Activated naive CD8-positive, alpha-beta T cell treated with anti-CD3 and anti-CD28 coated beads for 36 hours (primary cell): ENCODE results near the gene CLIC6. TPM values are rescaled to one million over a fixed set of nuclear protein-coding genes. Genes with fewer than 3 reads are reported as not detected.
"Not testable (repeated sequence)": the region's sequence is repeated elsewhere in the genome, so short reads cannot be mapped to it uniquely, and the experiment has no call there.

Experiments used
- DNase-seq: peaks from one replicate; pipeline ENCODE4 v3.0.0; 2021
- H3K27ac Mint-ChIP-seq: one replicate; pipeline ENCODE4 v1.8.0; 2022; ENCODE audit warnings: mild to moderate bottlenecking, moderate library complexity, mixed read lengths
- H3K27me3 Mint-ChIP-seq: one replicate; pipeline ENCODE4 v1.8.0; 2022; ENCODE audit warnings: mild to moderate bottlenecking, mixed read lengths
- H3K36me3 Mint-ChIP-seq: one replicate; pipeline ENCODE4 v1.8.0; 2021; ENCODE audit warnings: mild to moderate bottlenecking, mixed read lengths
- H3K4me1 Mint-ChIP-seq: one replicate; pipeline ENCODE4 v1.8.0; 2021; ENCODE audit warnings: mixed read lengths
- H3K4me3 Mint-ChIP-seq: one replicate; pipeline ENCODE4 v1.8.0; 2022; ENCODE audit warnings: mild to moderate bottlenecking, moderate library complexity, mixed read lengths
- H3K9me3 Mint-ChIP-seq: one replicate; pipeline ENCODE4 v1.8.0; 2022; ENCODE audit warnings: mixed read lengths
- total RNA-seq, 2 experiments: library from RNA; stranded (reverse); gene quantifications; one replicate each; pipeline ENCODE4 v1.2.3, GENCODE V29; 2021

The CLIC6 gene
- total RNA-seq, 2 experiments from 2014 or later: 0.66 to 0.78 TPM

DNA sequence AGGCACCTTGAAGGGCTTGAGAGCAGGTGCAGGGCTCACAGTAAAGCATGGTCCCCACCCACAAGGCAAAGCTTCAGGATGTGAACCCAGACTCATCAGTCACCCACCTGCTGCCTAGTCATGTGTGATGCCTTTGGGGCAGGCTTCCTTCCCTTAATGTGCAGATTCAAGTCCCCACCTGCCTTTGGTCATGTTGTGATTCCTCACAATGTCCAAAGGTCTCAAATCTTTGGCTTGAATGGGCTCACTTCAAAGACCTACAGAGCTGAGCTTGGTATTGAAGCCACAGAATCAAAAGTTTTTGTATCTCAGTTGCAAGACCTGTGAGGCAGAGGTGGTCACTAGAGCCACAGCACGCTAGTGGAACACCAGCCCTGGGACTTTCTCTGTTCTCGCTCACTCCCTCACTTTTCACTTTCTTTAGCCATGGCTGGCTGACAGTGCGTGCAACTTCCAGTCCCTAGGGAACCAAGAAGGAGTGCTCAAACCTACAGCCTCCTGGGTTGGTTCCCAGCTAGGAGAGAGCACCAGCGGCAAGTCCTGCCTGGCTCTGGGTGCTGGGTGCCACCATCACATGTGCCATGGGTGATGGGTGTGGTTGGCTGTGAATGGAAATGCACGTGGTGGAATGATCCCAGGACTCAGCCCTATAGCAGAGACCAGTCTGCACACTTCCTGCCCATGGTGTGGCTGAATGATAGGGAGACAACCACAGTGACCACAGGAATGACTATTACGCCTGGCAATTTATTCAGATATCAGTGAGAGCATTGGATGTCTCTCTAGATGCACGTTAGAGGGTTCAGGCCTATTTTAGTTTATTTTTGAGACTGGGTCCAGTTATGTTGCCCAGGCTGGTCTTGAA lies 26.4 kb upstream of the CLIC6 start:
- no peaks in the 10 kb centered on the region for H3K36me3 Mint-ChIP-seq
- H3K27ac Mint-ChIP-seq: no peak overlapping the region
- H3K4me3 Mint-ChIP-seq: no peak overlapping the region
- H3K4me1 Mint-ChIP-seq: peaks cover 21% of the 10 kb centered on the region
- H3K9me3 Mint-ChIP-seq: no peaks in the 10 kb centered on the region
- H3K27me3 Mint-ChIP-seq: no peaks in the 10 kb centered on the region
- no peak for DNase-seq

DNA sequence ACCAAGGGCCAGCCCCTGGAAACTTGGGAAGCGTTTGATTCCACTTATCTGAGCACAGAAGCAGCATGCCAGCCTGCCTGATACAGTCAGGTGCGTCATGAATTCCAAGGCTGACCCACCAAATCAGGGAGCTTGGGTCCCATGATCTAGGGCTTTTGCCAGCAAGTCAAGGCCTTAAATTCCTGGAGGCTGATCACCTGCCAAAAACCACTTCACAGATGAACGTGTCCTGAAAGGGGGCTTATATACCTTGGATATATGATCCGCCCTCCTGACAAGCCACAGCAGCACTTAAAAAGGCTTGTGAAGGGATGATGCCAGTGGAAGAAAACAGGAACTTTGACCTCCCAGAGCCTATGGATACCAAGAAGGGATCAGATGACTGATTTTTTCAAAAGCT lies 24.0 kb upstream of the CLIC6 start:
- Mint-ChIP-seq H3K27me3 (peaks cover 8% of the 10 kb centered on the region), H3K27ac (no peak overlapping the region), H3K36me3 (no peaks in the 10 kb centered on the region), H3K9me3 (no peaks in the 10 kb centered on the region), H3K4me3 (no peak overlapping the region), H3K4me1 (peaks cover 15% of the 10 kb centered on the region)
- DNase-seq: no peak

DNA sequence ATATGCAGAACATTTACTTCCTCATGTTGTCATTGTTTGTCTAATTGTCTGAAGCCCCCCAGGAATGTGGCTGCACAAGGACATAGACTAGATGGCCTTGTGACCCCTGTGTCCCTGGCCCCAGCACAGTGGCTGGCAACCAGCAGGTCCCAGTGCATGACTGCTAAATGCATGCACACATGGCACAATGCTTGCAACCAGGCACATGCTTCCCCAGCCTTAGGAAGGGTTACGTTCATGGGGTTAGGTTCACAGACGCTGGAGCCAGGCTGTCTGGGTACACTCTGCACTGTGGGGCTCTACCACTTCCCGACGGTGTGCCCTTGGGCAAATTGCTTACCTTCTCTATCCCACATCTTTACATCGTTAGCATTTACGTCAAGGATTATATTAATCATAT lies 21.2 kb upstream of the CLIC6 start:
- Mint-ChIP-seq H3K27me3 (peaks cover 20% of the 10 kb centered on the region), H3K4me3 (no peak overlapping the region), H3K36me3 (no peaks in the 10 kb centered on the region), H3K4me1 (peaks cover 2% of the 10 kb centered on the region), H3K9me3 (peaks cover 2% of the 10 kb centered on the region), H3K27ac (no peak overlapping the region)
- no peak for DNase-seq

DNA sequence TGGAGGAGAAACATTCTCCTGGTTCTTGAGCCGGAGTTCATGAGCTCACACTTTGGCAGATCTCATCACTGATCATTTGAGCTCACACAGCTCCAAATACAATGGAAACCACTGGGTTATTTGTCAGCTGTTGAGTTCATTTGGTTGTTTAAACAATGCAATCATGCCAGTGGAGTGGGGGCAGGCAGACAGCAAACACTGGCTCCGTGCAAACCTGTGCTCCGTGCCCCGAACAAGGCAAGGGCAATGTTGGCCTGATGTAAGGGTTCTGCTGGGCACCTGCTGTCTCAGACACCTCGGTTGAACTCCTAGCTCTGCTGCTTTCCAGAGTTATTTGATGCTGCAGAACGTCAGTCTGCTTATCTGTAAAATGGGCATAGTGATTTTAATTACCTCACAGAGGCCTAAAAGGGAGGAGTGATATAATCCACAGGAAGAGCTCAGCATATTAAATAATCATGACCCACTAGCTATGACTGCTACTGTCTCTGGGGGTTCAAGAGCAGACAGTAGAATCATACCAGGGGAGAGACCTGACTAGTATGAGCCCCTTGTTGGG lies 20.0 kb upstream of the CLIC6 start:
- no peaks in the 10 kb centered on the region for H3K4me1 Mint-ChIP-seq
- peaks cover 29% of the 10 kb centered on the region for H3K27me3 Mint-ChIP-seq
- no peak overlapping the region for H3K27ac Mint-ChIP-seq
- DNase-seq: no peak
- no peak overlapping the region for H3K4me3 Mint-ChIP-seq
- no peaks in the 10 kb centered on the region for H3K36me3 Mint-ChIP-seq
- H3K9me3 Mint-ChIP-seq: peaks cover 2% of the 10 kb centered on the region

DNA sequence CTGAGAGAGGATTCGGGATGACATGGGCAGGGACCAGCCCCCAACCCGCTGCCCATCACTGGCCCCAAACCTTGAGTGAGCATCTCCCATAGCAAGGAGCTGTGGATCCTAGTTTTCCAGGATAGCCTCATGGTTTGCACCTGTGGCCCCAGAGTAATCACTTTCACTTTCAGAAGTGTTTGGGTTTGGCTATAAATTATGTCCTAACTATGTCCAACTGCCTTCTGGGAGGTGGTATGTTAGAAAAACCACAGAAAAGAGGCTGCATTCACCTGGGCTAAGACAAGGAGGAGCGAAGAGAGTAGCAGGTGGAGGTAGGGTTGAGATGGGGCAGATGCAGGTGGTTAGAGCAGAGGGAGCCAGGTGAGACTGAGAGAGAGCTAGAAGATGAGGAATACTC lies 19.4 kb upstream of the CLIC6 start:
- H3K4me3 Mint-ChIP-seq: no peak overlapping the region
- no peaks in the 10 kb centered on the region for H3K36me3 Mint-ChIP-seq
- peaks cover 2% of the 10 kb centered on the region for H3K9me3 Mint-ChIP-seq
- DNase-seq: no peak
- H3K4me1 Mint-ChIP-seq: no peaks in the 10 kb centered on the region
- H3K27ac Mint-ChIP-seq: no peak overlapping the region
- peaks cover 31% of the 10 kb centered on the region for H3K27me3 Mint-ChIP-seq

DNA sequence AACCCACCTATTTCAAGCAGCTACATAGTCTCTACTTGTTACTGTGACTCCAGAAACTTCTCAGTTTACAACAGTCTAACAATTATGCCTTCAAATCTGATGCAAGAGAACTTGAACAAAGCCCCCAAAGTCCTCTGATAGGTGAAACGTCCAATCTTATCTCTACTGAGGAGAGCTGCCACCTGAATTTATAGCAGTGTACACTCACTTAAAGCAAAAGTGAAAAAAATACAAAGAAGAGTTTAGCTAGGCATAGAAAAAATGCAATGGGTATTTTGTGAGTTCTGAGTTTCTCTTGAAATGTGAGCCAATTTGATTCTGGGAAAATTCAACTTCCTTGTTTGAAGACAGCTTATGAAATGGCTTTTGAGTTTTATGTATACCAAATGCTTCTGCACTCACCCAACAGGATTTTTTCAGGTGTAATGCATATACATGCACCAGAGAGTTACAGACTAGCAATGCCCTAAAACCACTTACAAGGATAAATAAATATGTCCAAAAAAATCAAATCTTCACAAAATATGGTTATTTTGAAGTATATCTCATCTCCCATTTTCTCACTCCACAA lies 17.8 kb upstream of the CLIC6 start:
- no peak for DNase-seq
- Mint-ChIP-seq H3K36me3 (no peaks in the 10 kb centered on the region), H3K9me3 (peaks cover 2% of the 10 kb centered on the region), H3K4me1 (no peaks in the 10 kb centered on the region), H3K4me3 (no peak overlapping the region), H3K27me3 (peaks cover 39% of the 10 kb centered on the region), H3K27ac (no peak overlapping the region)

DNA sequence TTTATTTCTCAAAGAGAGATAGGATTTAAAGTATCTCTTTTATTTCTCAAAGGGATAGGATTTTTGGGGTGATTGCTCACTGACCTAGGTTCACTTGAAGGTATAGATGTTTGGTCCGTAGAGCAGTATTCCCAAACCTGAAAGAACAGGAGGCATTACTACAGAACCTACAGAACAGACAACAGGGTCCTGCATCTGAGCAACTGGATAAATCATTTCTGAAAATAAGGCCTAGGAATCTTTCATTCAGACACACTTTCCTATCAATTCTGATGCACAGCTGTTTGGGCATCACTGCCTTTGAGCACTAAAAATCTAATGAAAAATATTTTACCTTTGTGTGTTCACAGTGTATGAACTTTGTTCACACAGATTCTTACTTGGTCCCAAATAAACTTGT lies 17.2 kb upstream of the CLIC6 start:
- Mint-ChIP-seq H3K9me3 (peaks cover 2% of the 10 kb centered on the region), H3K4me1 (no peaks in the 10 kb centered on the region), H3K4me3 (no peak overlapping the region), H3K27ac (no peak overlapping the region), H3K36me3 (no peaks in the 10 kb centered on the region), H3K27me3 (peaks cover 46% of the 10 kb centered on the region)
- no peak for DNase-seq

DNA sequence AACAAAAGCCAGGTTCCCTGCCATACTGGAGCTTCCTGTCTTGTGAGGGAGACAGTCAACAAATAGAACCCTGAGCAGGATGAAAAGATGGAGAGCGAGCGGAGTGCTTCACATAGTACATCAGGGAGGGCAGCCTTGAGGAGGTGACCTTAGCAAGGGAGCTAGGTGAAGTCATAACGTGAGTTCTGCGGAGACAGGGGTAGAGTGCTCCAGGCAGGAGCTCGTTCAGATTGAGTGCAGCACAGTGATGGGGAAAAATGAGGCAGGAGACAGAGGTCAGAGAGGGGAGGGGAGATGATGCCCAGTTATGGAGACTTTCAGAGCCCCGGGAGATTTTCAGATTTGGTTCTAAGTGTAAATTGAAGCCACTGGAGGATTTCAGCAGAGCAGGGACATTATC lies 15.3 kb upstream of the CLIC6 start:
- no peak for DNase-seq
- peaks cover 52% of the 10 kb centered on the region for H3K27me3 Mint-ChIP-seq

DNA sequence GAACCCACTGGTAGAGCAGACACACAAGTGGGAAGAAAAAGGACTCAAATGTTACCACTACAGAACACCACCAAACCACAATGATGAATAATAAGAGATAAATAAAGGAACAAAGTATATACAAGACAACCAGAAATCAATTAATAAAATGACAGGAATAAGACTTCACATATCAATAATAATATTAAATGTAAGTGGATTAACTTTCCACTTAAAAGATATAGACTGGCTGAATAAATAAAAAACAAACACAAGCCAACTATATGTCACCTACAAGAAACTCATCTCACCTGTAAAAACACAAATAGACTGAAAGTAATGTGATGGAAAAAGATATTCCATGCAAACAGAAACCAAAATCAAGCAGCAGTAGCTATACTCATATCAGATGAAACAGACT lies 6.9 kb upstream of the CLIC6 start:
- Mint-ChIP-seq H3K9me3 (peaks cover 23% of the 10 kb centered on the region), H3K4me1 (no peaks in the 10 kb centered on the region), H3K4me3 (no peak overlapping the region), H3K27me3 (peaks cover 31% of the 10 kb centered on the region), H3K36me3 (peaks cover 2% of the 10 kb centered on the region), H3K27ac (no peak overlapping the region)
- DNase-seq: no peak

More for the DNA sequence above, 15.3 kb upstream of the CLIC6 start:
- no peaks in the 10 kb centered on the region for H3K36me3 Mint-ChIP-seq
- no peak overlapping the region for H3K4me3 Mint-ChIP-seq
- no peak overlapping the region for H3K27ac Mint-ChIP-seq
- peaks cover 2% of the 10 kb centered on the region for H3K9me3 Mint-ChIP-seq
- no peaks in the 10 kb centered on the region for H3K4me1 Mint-ChIP-seq

DNA sequence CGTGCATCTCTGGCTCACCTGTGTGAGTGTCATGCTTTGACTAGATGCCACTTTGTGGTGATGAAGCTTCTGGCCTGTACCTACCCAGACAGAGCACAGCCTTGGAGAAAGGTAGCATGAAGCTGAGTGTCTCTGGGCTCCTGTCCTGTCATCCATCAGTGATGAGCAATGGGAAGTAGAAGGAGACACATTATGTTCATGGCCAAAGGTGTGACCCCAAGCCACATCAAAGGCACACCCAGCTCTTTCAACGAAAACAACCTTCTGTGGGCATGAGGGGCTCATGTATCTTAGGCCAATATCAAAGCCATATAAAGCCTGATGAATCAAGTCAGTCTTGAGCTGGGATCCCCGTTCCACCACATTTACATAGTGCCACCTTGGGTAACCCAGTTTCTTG lies 1.0 kb upstream of the CLIC6 start:
- peak; percentile 4 for DNase-seq
- no peak overlapping the region for H3K27ac Mint-ChIP-seq
- H3K9me3 Mint-ChIP-seq: no peaks in the 10 kb centered on the region
- no peaks in the 10 kb centered on the region for H3K36me3 Mint-ChIP-seq
- peaks cover 7% of the 10 kb centered on the region for H3K4me1 Mint-ChIP-seq
- H3K27me3 Mint-ChIP-seq: peaks cover 52% of the 10 kb centered on the region
- H3K4me3 Mint-ChIP-seq: no peak overlapping the region

DNA sequence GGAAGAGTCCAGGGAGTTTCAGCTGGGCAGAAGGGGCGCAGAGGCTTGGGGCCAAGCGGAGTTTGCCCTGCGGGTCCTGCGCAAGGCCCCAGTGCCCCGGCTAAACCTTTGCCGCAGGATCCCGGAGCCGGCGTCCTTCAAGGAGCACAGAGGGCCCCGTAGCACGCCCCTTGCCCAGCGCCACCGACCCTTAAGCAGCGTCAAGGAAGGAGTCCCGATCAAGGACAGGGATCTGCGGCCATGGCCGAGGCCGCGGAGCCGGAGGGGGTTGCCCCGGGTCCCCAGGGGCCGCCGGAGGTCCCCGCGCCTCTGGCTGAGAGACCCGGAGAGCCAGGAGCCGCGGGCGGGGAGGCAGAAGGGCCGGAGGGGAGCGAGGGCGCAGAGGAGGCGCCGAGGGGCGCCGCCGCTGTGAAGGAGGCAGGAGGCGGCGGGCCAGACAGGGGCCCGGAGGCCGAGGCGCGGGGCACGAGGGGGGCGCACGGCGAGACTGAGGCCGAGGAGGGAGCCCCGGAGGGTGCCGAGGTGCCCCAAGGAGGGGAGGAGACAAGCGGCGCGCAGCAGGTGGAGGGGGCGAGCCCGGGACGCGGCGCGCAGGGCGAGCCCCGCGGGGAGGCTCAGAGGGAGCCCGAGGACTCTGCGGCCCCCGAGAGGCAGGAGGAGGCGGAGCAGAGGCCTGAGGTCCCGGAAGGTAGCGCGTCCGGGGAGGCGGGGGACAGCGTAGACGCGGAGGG lies 520 bp downstream of the CLIC6 start:
- DNase-seq: peak; percentile 46
- H3K36me3 Mint-ChIP-seq: no peaks in the 10 kb centered on the region
- peaks cover 7% of the 10 kb centered on the region for H3K4me1 Mint-ChIP-seq
- peaks cover 62% of the 10 kb centered on the region for H3K27me3 Mint-ChIP-seq
- peak overlapping the region; percentile 62 for H3K4me3 Mint-ChIP-seq
- H3K9me3 Mint-ChIP-seq: no peaks in the 10 kb centered on the region
- H3K27ac Mint-ChIP-seq: no peak overlapping the region

DNA sequence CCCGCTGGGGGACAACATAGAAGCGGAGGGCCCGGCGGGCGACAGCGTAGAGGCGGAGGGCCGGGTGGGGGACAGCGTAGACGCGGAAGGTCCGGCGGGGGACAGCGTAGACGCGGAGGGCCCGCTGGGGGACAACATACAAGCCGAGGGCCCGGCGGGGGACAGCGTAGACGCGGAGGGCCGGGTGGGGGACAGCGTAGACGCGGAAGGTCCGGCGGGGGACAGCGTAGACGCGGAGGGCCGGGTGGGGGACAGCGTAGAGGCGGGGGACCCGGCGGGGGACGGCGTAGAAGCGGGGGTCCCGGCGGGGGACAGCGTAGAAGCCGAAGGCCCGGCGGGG lies 1.1 kb downstream of the CLIC6 start:
- H3K36me3 Mint-ChIP-seq, H3K27ac Mint-ChIP-seq, H3K4me1 Mint-ChIP-seq, DNase-seq, H3K9me3 Mint-ChIP-seq: not testable (repeated sequence)
- H3K4me3 Mint-ChIP-seq: peak overlapping the region; percentile 62
- peaks cover 66% of the 10 kb centered on the region for H3K27me3 Mint-ChIP-seq

DNA sequence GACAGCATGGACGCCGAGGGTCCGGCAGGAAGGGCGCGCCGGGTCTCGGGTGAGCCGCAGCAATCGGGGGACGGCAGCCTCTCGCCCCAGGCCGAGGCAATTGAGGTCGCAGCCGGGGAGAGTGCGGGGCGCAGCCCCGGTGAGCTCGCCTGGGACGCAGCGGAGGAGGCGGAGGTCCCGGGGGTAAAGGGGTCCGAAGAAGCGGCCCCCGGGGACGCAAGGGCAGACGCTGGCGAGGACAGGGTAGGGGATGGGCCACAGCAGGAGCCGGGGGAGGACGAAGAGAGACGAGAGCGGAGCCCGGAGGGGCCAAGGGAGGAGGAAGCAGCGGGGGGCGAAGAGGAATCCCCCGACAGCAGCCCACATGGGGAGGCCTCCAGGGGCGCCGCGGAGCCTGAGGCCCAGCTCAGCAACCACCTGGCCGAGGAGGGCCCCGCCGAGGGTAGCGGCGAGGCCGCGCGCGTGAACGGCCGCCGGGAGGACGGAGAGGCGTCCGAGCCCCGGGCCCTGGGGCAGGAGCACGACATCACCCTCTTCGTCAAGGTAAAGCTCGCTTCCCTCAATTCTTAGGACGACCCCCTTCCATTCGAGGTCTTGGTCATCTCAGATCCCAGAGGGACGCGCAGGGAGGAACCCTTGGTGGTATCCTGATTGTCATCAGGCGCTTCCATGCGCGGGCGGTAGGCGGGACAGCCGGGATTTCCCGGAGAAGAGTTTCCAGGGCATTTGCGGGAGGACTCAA lies 1.6 kb downstream of the CLIC6 start:
- Mint-ChIP-seq H3K27ac (no peak overlapping the region), H3K27me3 (peaks cover 66% of the 10 kb centered on the region), H3K4me3 (peak overlapping the region; percentile 62), H3K4me1 (peaks cover 7% of the 10 kb centered on the region), H3K36me3 (no peaks in the 10 kb centered on the region), H3K9me3 (no peaks in the 10 kb centered on the region)
- peak; percentile 26 for DNase-seq

DNA sequence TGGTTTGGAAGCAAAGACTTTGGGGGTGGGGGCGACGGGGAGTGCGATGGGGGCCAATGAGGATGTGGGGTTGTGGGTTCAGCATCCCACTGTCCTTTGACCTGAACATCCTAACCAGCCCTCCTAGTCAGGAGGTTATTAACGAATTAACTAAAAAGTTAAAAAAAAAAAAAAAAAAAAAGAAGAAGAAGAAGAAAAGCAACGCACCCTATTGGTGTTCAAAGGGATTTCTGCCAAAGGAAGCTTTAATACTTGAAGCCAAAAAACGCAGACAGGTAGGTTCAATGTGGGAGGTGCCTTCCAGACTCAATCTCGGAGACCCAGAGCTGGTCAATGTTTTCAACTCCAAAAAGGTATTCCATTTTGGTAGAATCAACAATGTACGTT lies 2.2 kb downstream of the CLIC6 start:
- Mint-ChIP-seq H3K36me3 (no peaks in the 10 kb centered on the region), H3K4me1 (peaks cover 7% of the 10 kb centered on the region), H3K27me3 (peaks cover 69% of the 10 kb centered on the region), H3K27ac (no peak overlapping the region), H3K4me3 (peak overlapping the region; percentile 38), H3K9me3 (no peaks in the 10 kb centered on the region)
- no peak for DNase-seq

DNA sequence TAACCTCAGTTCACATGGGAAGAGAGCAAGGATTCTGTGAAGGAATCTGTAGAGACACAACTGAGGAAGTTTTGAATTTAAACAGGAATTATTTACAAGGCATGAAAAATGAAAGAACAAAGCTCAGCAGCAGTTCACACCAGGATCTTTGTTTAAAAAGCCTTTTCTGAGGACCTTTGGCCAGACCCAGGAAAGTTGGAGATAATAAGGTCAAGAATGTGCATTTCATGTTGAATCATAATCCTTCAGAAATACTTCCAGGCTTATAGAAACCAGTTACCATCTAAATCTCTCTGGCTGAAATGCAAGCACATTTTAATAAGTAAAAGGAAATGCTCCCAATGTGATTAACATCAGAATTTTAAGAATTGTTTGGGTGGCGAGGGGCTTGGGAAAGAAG lies 2.7 kb downstream of the CLIC6 start:
- peaks cover 72% of the 10 kb centered on the region for H3K27me3 Mint-ChIP-seq
- no peaks in the 10 kb centered on the region for H3K9me3 Mint-ChIP-seq
- peaks cover 7% of the 10 kb centered on the region for H3K4me1 Mint-ChIP-seq
- no peaks in the 10 kb centered on the region for H3K36me3 Mint-ChIP-seq
- no peak overlapping the region for H3K27ac Mint-ChIP-seq
- no peak for DNase-seq
- no peak overlapping the region for H3K4me3 Mint-ChIP-seq
